ENCODE data around the gene FKBP1A.

Gene FKBP1A

DNA sequence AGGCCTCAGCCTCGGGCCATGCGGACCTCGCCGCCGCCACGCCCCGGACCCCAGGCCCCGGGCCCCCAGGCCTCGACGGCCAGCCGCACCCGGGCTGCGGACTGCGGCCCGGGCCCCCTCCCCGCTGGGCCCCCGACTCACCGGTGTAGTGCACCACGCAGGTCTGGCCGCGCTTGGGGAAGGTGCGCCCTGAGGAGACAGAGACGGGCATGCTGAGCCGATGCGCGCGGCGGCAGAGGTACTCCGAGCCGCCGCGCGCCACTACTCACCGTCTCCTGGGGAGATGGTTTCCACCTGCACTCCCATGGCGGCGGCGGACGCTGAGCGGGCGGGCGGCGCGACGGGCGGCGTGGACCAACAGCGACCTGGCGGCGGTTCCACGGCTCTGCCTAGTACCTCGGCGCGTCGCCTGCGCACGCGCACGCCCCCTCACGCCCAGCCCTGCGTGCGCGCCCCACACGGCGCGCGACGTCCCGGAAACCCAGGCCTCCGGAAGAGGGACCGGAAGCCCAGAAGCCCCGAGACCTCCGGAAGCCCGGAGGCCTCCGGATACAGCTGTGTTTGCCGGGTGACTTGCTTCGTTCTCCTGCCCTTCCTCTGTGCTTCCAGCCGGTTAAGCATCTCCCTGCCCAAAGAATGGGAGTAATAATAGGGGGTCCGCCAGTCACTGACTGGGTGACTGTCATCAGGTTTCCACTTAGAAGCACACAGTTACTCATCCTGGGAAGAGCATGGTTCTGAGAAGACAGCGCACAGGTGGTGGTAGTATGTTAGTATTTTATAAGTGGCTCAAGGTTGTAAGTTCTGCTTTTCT lies at the start of gene FKBP1A:
TSS of gene FKBP1A (minus strand) at position 362 of the 814 bp plus-strand sequence. CDS start at position 306, 56 bp downstream.
- DNase-seq (ENCODE audit: low read depth, low spot score) = peak; percentile 97

GRCh38 chr20:1442304-1442703 lies 49.5 kb upstream of the FKBP1A start:
- no peak for DNase-seq (ENCODE audit: low read depth, low spot score)

- no peak for DNase-seq (ENCODE audit: low read depth, low spot score)
These were observed 48.3 kb upstream of the FKBP1A start for GRCh38 chr20:1441133-1441532.

DNA sequence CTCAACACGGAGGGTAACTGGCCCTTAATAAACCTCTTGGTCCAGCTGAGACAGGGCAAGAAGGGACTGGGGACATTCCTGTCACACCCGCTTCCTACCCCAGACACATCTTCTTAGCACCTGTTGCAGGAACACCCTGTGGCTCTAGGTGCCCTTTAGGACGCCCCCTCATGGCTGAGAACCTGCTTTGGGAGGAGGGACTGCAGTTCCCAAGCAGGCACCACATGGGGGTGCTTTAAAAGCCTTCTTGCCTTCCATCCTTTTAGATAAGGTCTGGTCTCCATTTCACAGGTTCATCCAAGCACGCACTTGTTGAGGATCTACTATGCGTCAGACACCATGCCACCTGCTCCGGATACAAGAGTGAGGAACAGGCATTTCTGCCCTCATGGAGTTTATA lies 47.2 kb upstream of the FKBP1A start:
- no peak for DNase-seq (ENCODE audit: low read depth, low spot score)

- no peak for DNase-seq (ENCODE audit: low read depth, low spot score)
These were observed 45.5 kb upstream of the FKBP1A start for GRCh38 chr20:1438361-1438760.

DNA sequence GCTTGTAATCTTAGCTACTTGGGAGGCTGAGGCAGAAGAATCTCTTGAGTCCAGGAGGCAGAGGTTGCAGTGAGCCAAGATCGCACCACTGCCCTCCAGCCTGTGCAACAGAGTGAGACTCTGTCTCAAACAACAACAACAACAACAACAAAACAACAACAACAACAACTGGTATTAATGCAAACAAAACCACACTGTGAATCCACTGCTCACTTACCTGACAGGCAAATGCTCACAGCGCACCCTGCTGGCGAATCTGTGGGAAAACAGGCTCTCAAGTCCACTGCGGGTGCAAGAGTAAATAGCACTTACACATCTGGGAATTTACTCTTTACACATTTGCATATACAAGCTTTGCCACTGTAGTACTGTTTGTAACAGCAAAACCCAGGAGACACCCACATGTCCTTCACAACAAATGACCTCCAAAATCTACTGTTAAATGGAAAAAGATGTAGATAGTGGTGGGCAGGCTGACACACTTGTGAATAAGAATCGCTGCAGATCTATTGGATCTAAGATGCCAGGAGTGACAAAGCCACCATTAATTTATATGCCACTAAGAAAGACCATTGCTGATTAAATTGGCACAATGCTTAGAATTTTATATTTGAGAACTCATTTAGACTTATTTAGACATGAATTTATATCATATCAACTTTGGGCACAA lies 44.5 kb upstream of the FKBP1A start:
- DNase-seq (ENCODE audit: low read depth, low spot score) = peak; percentile 81

DNA sequence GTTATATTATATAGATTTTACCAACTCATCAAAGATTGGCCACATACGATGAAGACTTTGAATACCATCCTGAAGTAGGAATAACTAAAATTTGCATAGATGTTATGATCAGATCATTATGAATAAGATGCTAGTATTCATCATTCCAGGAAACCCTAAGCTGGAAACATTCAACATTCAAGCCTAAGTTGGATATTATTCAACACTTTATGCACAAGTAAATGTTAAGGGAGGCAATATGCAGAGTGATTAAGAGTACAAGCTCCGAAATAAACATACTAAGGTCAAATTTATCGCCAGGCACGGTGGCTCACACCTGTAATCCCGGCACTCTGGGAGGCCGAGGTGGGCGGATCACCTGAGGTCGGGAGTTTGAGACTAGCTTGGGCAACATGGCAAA lies 43.4 kb upstream of the FKBP1A start:
- DNase-seq (ENCODE audit: low read depth, low spot score) = no peak

DNA sequence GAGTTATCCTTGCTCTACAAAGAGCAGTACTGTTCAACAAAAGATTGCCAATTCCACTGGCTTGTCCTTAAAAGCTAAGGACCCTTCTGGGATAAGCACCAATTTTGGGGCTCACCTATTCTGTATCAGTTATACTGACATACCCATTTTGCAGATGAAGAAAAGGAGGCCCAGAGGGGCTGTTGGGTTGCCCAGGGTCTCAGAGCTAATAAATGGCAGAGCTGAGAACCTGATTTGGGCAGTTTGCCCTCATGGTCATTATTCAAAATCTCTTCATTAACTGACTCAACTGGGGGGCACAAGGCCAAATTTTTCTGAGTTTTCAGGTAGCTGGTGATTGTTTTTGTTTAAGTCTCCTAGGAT lies 42.5 kb upstream of the FKBP1A start:
- no peak for DNase-seq (ENCODE audit: low read depth, low spot score)

DNA sequence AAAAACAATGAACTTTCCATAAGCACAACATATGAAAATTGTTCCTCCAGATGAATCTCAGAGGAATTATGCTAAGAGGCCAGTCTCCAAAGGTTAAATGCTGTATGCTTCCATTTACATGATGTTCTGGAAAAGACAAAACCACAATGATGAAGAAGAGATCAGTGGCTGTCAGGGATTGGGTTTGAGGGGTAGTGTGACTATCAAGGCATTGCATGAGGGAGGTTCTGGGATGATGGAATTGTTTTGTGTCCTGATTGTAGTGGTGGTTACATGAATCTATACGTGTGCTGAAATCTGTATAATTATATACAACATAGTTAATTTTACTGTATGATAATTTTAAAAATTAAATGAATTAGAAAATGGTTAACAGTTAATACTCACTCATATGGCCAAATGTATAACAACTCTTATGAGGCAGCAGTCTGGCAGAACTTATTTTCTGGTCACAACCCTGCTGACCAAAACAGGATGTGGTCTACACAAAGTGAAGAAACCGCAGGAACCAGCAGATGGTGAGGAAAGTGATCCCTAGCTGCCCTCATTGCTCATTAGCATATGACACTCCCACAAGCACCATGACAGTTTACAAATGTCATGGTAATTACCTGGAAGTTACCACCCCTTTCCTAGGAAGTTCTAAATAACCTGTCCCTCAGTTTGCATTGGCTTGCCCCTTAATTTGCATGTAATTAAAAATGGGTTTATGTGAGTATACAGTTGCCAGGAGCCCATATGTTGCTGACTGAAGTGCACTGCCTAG lies 41.9 kb upstream of the FKBP1A start:
- DNase-seq (ENCODE audit: low read depth, low spot score) = peak; percentile 75

- DNase-seq (ENCODE audit: low read depth, low spot score) = no peak
These were observed 38.3 kb upstream of the FKBP1A start for GRCh38 chr20:1431158-1431557.

DNA sequence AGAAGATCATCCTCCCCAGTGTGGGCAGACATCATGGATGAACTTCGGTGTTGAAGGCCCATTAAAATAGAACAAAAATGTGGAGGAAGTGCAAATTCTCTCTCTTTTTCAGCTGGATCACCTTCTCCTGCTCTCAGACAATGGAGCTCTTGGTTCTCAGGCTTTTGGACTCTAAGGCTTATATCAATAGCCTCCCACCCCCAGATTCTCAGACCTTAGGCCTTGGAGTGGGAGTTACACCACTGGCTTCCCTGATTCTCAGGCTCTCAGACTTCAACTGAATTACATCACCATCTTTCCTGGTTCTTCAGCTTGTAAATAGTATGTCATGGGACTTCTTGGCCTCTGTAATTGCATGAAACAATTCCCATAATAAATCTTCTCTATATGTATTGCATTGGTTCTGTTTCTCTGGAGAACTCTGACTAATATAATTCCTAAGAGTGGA lies 37.2 kb upstream of the FKBP1A start:
- DNase-seq (ENCODE audit: low read depth, low spot score) = no peak

DNA sequence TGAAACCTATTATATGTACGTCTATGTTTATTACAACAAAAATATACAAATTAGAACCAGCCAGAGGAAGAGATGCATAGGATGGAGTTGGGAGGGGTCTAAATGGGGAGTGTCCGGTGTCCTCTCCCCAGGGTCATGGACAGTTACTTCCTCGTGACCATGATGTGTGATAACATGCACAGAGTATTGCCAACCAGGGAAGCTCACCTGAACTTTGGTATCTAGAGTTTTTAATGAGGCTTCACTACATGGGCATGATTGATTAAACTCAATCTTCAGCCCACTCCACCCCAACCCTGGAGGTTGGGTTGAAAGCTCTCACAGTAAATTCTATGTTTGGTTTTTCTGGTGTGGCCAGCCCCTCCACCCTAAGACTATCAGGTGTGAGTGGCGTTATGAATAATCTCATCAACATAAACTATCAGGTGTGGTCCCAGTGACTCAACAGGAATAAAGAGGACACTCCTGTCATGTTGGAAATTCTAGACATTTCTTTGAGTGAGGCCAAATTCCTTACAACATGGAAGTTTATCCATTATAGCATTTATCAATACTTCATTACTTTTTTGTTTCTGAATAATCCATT lies 36.4 kb upstream of the FKBP1A start:
- DNase-seq (ENCODE audit: low read depth, low spot score) = no peak

DNA sequence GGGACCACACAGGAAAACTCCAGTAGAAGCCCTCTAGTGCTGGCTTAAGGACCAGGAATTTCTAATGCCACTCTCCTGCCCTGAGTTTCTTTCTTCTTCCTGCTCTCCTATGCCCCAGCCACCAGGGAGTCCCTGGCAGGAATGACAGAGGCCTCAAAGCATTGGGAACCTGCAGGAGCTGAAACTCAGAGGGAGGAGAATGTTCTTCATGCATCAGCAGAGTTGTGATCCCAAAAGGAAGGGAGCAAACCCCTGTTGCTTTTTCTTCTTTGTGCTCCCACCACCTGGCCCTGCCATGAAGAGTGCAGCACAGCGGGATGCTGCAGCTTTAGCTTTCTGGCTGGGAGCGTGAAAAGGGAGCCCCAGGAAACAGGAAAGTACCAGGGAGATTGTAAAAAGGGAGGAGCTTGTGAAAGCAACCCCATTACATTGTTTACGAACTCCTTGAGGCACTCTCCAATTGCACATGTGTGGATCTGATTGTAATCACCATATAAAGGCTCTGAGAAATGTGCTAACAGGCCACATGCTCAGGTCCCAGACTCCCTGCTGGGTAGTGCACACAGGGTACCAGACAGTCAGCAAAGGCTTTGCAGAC lies 34.7 kb upstream of the FKBP1A start:
- DNase-seq (ENCODE audit: low read depth, low spot score) = no peak

DNA sequence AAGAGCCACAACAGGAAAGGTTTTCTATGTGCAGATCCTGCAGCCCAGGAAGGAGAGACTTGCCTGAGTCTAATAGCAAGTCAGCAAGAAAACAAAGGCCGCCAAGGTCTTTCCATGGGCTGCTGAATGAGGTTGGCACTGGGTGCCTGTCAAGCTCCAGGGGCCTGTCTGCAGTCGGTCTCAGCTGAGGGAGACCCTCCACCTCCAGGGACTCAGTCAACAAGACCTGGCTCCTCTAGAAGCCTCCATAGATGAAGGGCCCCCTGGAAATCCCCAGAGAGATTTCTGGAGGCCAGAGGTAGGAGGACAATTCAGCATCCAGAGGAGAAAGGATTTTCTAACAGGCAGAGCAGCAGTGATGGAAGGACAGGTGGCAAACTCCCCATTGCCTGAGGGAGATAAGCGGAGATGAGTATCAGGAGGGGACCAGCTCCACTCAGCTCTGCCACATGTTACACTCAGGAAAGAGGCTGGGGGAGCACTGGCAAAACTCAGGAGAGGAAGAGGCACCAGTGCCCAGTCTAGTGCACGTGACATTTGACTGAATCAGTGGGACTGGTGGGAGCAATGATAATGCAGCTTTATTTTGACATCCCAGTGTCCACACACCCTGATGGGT lies 33.5 kb upstream of the FKBP1A start:
- DNase-seq (ENCODE audit: low read depth, low spot score) = no peak

GRCh38 chr20:1424336-1424735 lies 31.5 kb upstream of the FKBP1A start:
- DNase-seq (ENCODE audit: low read depth, low spot score) = no peak

GRCh38 chr20:1423625-1424106 lies 30.8 kb upstream of the FKBP1A start:
- peak; percentile 78 for DNase-seq (ENCODE audit: low read depth, low spot score)

GRCh38 chr20:1423206-1423605 lies 30.4 kb upstream of the FKBP1A start:
- no peak for DNase-seq (ENCODE audit: low read depth, low spot score)

- no peak for DNase-seq (ENCODE audit: low read depth, low spot score)
These were observed 29.9 kb upstream of the FKBP1A start for GRCh38 chr20:1422753-1423152.

GRCh38 chr20:1420066-1420465 lies 27.2 kb upstream of the FKBP1A start:
- no peak for DNase-seq (ENCODE audit: low read depth, low spot score)

DNA sequence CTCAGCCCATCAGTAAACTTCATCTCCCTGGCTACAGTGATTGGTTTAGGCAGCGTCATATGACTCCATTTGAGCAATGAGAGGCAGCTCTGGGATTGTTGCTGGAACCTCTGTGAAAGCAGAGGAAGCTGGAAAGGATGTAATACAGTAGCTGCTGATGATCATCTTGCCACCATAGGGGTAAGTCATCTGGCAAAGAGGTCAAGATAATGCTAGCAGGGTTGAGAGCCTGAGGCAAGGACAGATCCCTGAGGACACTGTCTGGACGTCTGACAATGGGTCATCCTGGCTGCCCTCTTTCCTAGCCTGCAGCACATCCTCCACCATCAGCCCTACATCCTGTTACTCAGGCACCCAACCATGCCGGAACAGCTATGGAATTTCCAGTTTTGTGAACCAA lies 25.5 kb upstream of the FKBP1A start:
- DNase-seq (ENCODE audit: low read depth, low spot score) = no peak

GRCh38 chr20:1417790-1418189 lies 24.9 kb upstream of the FKBP1A start:
- DNase-seq (ENCODE audit: low read depth, low spot score) = no peak
